ENCODE data around the gene MICAL3.

Gene MICAL3

DNA sequence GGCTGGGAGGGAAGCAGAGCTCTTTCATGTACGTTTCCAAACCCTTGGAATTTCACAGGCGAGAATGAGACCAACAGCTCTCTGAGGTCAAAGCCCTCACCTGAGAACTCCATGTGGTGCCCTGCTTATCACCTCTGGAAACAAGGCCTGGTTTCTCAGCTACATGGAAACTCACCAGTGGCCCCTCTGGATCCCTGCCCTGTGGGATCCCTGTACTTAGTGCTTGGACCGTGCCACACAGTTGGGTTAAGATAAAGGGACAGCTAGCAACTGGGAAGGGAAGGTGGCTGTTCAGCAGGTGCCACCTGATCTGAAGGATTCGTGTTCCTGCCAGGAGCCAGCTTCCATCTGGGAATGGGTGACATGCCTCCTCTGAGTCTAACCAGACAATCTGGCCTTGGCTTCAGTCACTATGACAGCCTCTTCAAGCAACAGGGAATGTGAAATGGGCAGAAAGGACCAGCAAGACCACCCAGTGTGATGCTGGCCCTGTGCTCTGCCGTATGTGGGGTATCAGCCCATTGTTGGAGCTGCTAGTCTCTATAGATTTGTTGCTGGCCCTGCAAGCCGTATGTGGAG lies 195.8 kb downstream of the MICAL3 start:
- DNase-seq: no peak

DNA sequence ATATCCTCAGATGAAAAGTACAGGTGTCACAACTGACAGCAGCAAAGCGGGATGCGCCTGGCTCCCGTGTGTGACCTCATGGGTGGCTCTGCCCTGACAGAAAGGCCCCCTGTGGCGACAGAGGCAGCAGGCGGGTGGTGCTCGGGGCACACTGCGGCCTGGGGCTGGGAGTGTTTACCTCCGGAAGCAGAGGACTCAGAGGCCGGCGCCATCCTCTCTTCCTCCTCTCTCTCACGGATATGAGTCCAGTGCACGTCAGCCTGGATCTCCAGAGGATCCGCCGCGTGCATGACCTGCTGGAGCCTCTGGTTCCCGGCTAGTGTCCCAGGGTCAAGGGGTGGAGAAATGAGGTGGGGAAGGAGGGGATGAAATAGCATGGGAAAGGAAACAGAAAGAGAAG lies 196.9 kb downstream of the MICAL3 start:
- no peak for DNase-seq

DNA sequence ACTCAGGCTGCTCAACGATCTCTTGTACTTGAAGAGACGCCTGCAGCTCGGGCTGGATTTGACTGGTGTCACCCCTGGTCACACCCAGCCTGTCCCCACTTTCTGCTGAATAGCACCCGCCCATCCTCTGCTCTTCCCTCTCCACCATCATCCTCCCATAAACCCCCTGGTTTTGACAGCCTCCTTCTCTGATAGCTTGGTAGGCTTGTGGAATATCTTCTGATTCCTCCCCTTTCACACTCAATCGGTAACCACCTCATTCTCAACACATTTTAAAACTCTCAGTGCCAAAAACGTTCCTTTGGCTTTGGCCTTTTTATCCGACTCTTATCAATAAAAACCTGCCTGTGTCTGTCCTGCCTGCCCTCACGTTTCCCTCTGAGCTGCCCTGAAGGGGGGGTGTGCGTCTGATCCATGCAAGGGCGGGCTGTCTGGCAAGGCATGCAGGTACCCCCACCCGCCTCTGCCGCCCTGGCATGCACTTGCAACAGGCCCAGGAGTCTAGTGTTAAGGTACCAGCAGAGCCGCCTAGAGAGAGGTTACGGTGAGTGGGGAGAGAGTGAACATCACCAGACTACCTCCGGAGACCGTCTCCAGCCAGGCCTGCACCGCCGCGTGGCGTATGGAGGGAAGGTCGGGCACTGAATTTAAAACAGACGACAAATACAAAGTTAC lies 198.3 kb downstream of the MICAL3 start:
- no peak for DNase-seq

GRCh38 chr22:17824457-17824856 lies 199.9 kb downstream of the MICAL3 start:
- no peak for DNase-seq

DNA sequence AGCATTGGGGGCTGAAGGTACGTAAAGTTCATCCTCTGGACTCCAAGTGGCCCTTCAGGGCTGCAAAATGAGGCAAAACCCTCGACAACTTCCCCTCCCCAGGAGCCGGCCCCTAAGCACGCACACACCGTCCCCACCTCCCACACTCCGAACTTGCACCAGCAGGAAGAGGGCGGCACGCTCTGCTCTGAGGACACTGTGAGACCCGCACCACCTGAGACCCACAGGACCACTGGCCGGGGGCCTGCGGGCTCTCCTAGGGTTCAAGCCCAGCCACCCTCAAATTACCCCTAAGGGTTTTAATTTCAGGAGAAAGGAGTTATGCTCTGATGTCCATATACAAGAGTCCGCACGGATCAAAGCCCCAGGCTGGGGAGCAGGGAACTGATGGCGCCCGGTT lies 200.4 kb downstream of the MICAL3 start:
- DNase-seq: no peak

- DNase-seq: no peak
These were observed 201.1 kb downstream of the MICAL3 start for GRCh38 chr22:17823226-17823625.

DNA sequence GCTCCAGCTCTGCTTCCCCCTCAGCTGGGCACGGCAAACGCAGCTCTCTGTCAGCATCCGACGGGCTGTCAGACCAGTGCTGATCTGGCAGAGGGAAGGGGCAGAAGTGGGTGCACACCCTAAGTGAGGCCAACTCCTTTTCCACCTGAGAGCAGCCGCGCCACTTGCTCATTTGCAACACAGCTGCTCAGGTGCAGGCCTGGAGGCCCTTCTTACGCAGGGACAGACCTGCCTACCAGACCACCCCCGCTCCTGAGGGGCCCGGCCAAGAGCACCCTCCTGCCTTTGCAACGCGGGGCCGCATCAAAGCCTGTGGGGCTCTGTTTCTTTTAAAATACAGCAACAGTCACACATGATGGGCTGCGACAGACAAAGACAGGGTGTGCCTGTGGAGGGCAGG lies 202.3 kb downstream of the MICAL3 start:
- no peak for DNase-seq

- DNase-seq: no peak
These were observed 203.4 kb downstream of the MICAL3 start for GRCh38 chr22:17820879-17821439.

DNA sequence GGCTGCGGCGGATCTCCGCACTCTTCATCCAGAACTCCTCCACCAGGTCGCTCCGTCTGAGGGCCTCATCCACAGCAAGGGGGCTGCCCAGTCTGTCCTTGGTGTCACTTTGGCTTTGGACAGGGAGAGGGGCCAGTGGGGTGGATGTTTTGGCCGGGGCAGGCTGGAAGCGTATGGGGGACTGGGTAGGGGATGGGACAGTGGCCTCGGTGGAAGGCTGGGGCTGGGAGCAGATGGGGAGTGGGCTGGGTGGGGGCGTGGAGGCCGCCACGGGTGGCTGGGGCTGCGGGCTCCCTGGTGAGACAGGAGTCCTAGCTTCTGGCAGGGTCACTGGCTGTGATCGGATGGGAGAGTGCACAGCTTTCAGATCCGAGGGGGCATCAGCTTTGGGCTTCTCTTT lies 205.7 kb downstream of the MICAL3 start:
- no peak for DNase-seq

- no peak for DNase-seq
These were observed 206.2 kb downstream of the MICAL3 start for GRCh38 chr22:17818180-17818579.

- no peak for DNase-seq
These were observed 206.8 kb downstream of the MICAL3 start for GRCh38 chr22:17817511-17818065.

DNA sequence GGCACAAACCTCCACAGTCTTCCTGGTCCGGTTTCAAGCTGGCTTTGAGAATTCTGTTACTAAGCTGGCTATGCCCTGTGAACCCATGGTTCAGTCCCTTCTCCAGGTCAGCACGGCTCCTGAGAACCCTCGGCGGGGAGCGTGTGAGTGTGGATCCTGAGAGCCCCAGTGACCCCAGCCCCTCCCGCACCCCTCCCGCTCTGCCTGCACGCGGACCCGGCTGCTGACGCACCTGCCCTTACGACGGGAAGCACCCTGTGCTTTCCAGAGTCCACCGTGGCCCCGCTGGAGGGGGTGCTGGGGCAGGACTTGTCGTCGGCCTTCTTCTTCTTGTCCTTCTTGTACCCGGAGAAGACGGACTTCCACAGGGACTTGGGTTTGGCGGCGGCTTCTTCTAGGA lies 207.3 kb downstream of the MICAL3 start:
- no peak for DNase-seq

DNA sequence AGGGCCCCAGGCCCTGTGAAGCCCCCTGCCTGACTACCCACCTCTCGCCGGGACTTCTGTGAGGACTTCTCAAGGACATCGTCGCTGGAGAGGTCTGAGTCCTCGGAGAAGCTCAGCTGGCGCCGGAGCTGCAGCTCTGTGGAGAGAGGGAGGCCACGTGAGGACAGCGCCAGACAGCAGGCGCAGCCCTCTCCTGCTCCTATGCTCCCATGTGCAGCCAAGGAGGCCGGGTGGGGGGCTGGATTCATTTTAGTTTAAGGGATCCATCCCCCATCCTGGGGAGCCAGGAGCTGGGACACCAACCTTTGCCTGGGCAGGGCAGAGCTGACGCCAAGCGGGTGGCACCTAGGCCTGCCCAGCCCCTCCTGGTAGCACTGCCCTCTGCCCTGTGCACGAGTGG lies 207.7 kb downstream of the MICAL3 start:
- no peak for DNase-seq

DNA sequence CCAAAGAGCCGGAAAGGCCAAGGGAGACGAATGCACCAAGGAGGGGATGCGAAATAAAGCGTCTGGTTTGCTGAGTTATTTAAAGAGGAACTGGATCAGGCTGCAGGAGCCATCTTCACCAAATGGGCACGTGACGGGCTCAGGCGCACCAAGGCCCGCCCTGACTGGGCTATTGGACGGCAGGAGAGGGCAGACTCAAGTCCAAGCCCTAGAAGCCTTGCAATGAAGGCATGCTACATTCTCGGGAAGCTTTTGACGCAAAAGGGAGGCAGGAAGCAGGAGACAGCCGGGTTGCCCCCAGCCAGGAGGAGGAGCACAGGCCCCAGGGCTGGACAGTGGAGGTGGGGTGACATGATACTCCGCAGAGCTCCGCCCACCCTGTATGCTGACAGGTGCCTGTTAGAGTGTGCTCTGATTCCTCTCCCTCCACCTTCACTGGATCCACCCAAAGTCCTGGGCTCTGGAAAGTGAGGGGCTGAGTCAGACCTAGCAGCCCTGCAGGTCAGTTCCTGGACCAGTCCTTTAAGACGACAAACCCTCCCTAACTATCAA lies 208.6 kb downstream of the MICAL3 start:
- DNase-seq: no peak

GRCh38 chr22:17814830-17815229 lies 209.5 kb downstream of the MICAL3 start:
- DNase-seq: no peak

DNA sequence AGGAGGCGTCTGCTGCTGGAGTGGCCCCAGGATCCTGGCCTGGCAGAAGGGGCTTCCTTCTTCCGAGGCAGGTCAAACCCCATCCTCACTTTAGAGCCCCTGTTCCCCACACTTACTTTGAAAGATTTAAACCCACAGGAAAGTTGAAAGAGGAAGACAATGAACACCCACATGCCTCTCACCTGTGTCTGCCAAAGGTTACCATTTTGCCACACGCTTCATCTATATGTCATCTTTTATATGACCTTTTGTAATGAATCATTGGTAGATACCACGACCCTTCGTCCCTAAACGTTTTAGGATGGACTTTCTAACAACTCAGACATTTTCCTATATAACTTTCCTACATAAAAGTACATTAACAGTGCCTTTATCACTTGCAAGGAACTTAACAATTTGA lies 210.3 kb downstream of the MICAL3 start:
- DNase-seq: no peak

GRCh38 chr22:17811119-17811518 lies 213.2 kb downstream of the MICAL3 start:
- no peak for DNase-seq

DNA sequence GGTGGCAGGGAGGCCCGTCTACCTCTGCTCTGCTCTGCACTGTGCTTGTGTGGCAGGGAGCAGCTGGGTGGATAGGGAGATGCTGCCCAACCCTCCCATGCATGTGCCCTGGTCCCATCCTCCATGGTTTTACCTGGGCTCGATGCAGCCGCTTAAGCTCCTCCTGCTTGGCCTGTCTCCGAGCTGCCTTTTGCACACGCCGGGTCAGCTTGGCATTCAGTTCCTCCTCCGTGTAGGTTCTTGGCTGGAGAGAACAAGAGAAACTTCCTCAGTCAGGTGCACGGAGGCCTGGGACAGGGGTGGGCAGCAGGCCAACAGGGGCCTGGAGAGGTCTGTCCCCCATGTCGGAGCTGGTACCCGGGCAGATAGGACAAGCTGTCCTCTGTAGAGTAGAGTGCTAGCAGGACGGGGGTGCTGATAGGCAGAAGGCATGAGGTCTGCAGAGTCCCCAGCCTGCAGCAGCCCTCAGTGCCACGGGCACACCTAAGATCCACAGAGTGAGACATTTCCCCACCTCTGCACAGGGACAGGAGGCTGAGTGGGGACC lies 213.7 kb downstream of the MICAL3 start:
- no peak for DNase-seq

GRCh38 chr22:17808693-17809403 lies 215.5 kb downstream of the MICAL3 start:
- DNase-seq: no peak

DNA sequence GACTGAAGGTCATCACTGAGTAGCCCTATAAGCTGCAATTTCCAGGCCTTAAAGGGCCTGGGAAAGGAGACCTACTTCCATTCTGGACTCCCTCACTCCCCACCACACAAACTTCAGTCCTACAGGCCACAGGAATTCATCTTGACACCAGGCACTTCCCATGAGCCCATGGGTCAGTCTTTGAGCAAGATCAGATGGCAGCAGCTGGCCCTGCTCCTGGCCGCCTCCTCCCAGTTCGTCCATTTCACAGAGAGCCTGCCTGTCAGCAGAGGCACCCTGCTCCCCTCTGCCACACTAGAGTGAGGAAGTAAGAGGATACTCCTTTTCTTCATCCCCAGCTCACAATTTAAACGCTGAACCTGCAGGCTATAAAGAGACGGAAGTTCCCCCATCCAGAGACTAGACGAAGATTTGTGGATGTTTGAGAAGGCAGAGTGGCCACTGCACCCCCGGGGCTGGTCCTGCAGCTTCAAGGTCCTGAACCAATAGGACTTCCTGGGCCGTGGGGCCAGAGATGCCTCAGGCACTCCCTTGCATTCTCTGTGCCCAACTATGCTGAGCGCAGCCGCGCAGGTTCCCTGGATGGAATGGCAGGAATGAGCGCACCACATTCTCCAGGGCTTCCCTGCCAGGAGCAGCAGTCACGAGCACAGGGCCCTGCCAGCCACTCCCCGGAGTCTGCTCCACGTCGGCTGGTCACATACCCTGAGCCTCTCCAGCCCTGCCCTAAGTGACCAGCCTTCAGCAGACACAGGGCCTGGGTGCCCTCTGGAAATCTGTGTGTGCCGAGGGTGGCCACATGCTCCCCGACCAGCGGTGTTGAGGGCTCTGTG lies 216.6 kb downstream of the MICAL3 start:
- no peak for DNase-seq

GRCh38 chr22:17807086-17807485 lies 217.3 kb downstream of the MICAL3 start:
- no peak for DNase-seq

DNA sequence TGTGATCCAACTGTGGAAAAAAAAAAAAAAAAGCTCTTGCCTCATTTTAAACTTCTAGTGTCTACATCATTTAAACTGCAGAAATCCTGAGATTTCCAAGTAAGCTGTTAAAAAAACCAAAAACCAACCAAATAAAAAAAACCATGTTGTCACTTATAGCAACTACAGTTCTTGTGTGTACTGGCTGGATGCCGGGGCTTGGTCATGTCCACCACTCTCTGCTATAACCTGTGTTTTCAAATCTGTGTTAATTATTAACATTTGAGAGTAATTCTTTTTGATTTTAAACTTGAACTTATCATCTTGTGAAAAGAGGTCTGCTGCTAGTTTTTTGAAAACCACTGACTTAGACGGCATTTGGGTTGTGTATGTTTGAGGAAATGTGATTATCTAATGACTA lies 217.9 kb downstream of the MICAL3 start:
- no peak for DNase-seq

All from CD4-positive, alpha-beta T cell treated with Interleukin-6 for 4 hours (primary cell).